SKM-1 treated with dmso at 0.1 percent for 144 hours (cell line): ENCODE measurements around the gene HCN2.
"Not testable (repeated sequence)": the region's sequence is repeated elsewhere in the genome, so short reads cannot be mapped to it uniquely, and the experiment has no call there.

Experiments
- DNase-seq: peaks from one replicate; lab custom pipeline; 2025; ENCODE audit not compliant: unreplicated experiment; lab: John Stamatoyannopoulos, UW

The HCN2 gene

DNA sequence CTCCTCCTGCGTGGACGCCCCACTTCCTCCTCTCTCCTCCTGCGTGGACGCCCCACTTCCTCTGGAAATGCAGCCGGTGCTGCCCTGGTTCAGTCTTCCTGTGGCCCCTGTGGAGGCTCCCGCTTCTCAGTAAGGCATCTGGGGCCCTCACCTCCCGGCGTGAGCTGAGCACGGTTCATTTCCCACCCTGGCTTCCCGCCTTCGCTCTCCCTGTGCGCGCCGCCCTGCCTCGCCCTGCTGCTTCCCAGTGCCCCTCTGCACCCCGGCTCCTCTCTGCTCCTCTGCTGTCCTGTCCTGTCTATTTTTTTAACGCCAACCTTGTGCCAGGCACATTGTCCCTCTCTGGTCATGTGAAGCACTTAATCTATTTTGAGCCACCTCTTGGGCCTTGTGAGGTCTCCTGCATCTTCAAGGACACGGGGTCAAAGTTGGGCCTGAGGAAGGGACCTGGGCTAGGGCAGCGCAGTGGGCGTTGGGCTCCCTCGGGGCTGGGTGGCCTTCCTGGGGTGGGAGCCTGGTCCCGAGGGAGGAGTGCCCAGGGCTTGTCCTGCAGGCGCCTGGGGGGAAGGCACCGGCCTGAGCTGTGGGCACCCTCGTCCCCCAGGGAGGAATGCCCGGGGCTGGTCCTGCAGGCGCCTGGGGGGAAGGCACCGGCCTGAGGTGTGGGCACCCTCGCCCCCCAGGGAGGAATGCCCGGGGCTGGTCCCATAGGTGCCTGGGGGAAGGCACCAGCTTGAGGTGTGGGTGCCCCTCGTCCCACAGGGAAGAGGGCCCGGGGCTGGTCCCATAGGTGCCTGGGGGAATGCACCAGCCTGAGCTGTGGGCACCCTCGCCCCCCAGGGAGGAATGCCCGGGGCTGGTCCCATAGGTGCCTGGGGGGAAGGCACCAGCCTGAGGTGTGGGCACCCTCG, 13.0 kb downstream of the HCN2 start:
- no peak for DNase-seq

DNA sequence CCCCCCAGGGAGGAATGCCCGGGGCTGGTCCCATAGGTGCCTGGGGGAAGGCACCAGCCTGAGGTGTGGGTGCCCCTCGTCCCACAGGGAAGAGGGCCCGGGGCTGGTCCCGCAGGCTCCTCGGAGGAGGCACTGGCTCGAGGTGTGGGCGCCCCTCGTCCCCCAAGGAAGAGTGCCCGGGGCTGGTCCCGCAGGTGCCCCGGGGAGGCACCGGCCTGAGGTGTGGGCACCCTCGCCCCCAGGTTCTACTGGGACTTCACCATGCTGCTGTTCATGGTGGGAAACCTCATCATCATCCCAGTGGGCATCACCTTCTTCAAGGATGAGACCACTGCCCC, 13.6 kb downstream of the HCN2 start:
- DNase-seq: not testable (repeated sequence)

GRCh38 chr19:603779-604178, 14.1 kb downstream of the HCN2 start:
- not testable (repeated sequence) for DNase-seq

- DNase-seq: peak; percentile 40
These were observed 14.7 kb downstream of the HCN2 start for GRCh38 chr19:604355-604754.

DNA sequence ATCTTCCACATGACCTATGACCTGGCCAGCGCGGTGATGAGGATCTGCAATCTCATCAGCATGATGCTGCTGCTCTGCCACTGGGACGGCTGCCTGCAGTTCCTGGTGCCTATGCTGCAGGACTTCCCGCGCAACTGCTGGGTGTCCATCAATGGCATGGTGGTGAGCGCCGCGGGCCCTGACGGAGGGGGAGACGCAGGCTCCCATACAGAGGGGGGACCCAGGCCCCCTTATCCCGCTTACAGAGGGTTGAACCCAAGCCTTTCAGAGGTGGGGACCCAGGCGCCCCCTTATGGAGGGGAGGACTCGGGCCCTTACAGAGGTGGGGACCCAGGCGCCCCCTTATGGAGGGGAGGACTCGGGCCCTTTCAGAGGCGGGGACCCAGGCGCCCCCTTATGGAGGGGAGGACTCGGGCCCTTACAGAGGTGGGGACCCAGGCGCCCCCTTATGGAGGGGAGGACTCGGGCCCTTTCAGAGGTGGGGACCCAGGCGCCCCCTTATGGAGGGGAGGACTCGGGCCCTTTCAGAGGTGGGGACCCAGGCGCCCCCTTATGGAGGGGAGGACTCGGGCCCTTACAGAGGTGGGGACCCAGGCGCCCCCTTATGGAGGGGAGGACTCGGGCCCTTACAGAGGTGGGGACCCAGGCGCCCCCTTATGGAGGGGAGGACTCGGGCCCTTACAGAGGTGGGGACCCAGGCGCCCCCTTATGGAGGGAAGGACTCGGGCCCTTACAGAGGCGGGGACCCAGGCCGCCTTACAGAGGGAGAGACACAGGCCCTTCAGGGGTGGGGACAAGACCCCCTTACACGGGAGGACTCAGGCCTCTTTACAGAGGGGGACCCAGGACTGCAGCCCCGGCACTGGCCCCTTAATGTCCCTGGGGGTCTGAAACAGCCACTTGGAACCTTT, 15.6 kb downstream of the HCN2 start:
- not testable (repeated sequence) for DNase-seq

GRCh38 chr19:607301-608154, 17.8 kb downstream of the HCN2 start:
- DNase-seq: no peak

- no peak for DNase-seq
These were observed 18.7 kb downstream of the HCN2 start for GRCh38 chr19:608155-609003.

- DNase-seq: no peak
These were observed 19.3 kb downstream of the HCN2 start for GRCh38 chr19:609004-609346.

DNA sequence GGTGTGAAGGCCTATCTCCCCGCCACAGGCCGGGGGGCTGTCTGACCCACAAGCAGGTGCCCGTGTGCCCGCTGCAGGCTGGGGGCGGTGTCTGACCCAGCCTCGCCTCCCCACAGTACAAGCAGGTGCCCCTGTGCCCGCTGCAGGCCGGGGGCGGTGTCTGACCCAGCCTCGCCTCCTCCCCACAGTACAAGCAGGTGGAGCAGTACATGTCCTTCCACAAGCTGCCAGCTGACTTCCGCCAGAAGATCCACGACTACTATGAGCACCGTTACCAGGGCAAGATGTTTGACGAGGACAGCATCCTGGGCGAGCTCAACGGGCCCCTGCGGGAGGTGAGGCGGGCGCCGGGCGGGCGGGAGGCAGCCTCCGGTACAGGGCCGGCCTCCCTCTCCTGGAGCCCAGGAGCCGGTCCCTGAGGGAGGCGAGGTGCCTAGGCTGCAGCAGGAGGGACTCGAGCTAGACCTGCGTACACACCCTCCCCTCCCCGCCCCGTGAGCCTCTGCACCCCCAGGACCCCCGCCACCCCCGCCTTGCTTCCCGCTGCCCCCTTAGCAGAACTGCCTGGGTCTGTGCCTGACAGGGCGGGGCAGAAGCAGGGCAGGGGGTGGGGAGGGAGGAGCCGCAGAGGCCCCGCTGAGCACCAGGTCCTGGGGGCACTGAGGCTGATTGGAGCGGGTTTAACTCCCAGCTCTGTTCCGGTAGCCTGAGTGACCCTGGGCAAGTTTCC, 20.6 kb downstream of the HCN2 start:
- DNase-seq: no peak

GRCh38 chr19:610801-611480, 21.3 kb downstream of the HCN2 start:
- no peak for DNase-seq

- no peak for DNase-seq
These were observed 21.8 kb downstream of the HCN2 start for GRCh38 chr19:611481-611868.

DNA sequence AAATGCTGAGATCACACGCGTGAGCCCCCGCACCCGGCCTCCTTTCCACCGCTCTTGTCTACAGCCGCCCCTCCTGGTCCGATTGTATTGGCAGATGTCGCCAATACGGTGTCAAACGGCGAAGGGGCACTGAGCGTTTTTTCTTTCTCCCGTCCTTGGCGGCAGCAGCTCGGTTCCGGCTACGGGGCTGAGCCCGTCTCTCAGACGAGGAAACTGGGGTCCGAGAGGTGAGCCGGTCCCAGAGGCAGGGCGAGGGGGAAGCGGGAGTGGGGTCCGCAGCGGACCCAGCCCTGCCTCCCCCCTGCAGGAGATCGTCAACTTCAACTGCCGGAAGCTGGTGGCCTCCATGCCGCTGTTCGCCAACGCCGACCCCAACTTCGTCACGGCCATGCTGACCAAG, 23.3 kb downstream of the HCN2 start:
- no peak for DNase-seq

GRCh38 chr19:613732-614567, 24.3 kb downstream of the HCN2 start:
- DNase-seq: no peak

DNA sequence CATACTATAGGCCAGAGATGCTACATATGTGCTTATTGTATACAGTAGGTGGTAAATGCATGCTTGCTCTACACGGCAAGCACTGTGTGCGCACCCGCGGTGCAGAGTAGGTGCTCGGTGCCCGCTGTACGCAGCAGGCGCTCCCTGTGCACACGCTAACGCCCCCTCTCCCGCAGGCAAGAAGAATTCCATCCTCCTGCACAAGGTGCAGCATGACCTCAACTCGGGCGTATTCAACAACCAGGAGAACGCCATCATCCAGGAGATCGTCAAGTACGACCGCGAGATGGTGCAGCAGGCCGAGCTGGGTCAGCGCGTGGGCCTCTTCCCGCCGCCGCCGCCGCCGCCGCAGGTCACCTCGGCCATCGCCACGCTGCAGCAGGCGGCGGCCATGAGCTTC, 25.9 kb downstream of the HCN2 start:
- no peak for DNase-seq

- no peak for DNase-seq
These were observed 26.5 kb downstream of the HCN2 start for GRCh38 chr19:616062-616700.

DNA sequence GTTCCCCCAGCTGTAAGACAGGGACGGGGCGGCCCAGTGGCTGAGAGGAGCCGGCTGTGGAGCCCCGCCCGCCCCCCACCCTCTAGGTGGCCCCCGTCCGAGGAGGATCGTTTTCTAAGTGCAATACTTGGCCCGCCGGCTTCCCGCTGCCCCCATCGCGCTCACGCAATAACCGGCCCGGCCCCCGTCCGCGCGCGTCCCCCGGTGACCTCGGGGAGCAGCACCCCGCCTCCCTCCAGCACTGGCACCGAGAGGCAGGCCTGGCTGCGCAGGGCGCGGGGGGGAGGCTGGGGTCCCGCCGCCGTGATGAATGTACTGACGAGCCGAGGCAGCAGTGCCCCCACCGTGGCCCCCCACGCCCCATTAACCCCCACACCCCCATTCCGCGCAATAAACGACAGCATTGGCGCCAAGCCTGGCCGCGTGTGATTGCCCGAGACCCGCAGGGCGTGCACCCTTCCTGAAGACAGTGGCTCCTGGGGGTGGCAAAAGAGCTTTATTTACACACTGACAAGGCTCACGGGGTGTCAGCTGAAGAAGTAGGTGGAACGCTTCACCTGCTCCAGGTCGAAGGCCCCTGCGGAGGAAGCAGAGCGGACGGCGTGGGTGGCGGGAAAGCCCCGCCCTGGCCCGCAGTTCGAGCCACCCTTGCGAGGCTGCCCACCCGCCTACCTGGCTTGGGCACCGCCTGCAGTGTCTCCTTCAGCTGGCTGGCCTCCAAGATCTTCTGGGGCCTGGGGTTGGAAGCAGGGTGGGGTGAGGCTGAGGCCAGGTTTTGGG, 27.3 kb downstream of the HCN2 start:
- DNase-seq: no peak
